Activated T-cell treated with anti-CD3 and anti-CD28 coated beads for 4 hours (primary cell): ENCODE measurements around the gene FAIM.
"Not testable (repeated sequence)": the region's sequence is repeated elsewhere in the genome, so short reads cannot be mapped to it uniquely, and the experiment has no call there.

Experiments
- DNase-seq: peaks from one replicate; pipeline ENCODE4 v3.0.0-alpha.2; 2020

Gene FAIM

GRCh38 chr3:138604106-138604595 is 4.4 kb upstream of the FAIM start:
- DNase-seq: not testable (repeated sequence)

- no peak for DNase-seq
Observed at GRCh38 chr3:138609898-138610266, 1.3 kb downstream of the FAIM start.

GRCh38 chr3:138615462-138615861 is 6.9 kb downstream of the FAIM start:
- no peak for DNase-seq

GRCh38 chr3:138620431-138620830 is 11.9 kb downstream of the FAIM start:
- no peak for DNase-seq

- no peak for DNase-seq
Observed at GRCh38 chr3:138624518-138624917, 15.9 kb downstream of the FAIM start.

GRCh38 chr3:138625707-138626365 is 17.3 kb downstream of the FAIM start:
- DNase-seq: no peak

GRCh38 chr3:138629526-138629925 is 21.0 kb downstream of the FAIM start:
- DNase-seq: no peak

GRCh38 chr3:138638641-138639040 is 30.1 kb downstream of the FAIM start:
- no peak for DNase-seq

GRCh38 chr3:138640537-138640936 is 32.0 kb downstream of the FAIM start:
- no peak for DNase-seq

- no peak for DNase-seq
Observed at GRCh38 chr3:138642226-138642926, 33.8 kb downstream of the FAIM start.

GRCh38 chr3:138642927-138643253 is 34.3 kb downstream of the FAIM start:
- no peak for DNase-seq

- no peak for DNase-seq
Observed at GRCh38 chr3:138646008-138646407, 37.4 kb downstream of the FAIM start.

- DNase-seq: no peak
Observed at GRCh38 chr3:138646513-138646912, 37.9 kb downstream of the FAIM start.

- no peak for DNase-seq
Observed at GRCh38 chr3:138649134-138649533, 40.6 kb downstream of the FAIM start.

GRCh38 chr3:138653567-138653966 is 45.0 kb downstream of the FAIM start:
- DNase-seq: no peak

GRCh38 chr3:138657508-138657907 is 48.9 kb downstream of the FAIM start:
- DNase-seq: no peak

- no peak for DNase-seq
Observed at GRCh38 chr3:138668107-138668506, 59.5 kb downstream of the FAIM start.

- DNase-seq: no peak
Observed at GRCh38 chr3:138670407-138670806, 61.8 kb downstream of the FAIM start.

- no peak for DNase-seq
Observed at GRCh38 chr3:138673641-138674530, 65.3 kb downstream of the FAIM start.

GRCh38 chr3:138675393-138675792 is 66.8 kb downstream of the FAIM start:
- DNase-seq: no peak

GRCh38 chr3:138678086-138678485 is 69.5 kb downstream of the FAIM start:
- no peak for DNase-seq

GRCh38 chr3:138678874-138679392 is 70.4 kb downstream of the FAIM start:
- DNase-seq: no peak

GRCh38 chr3:138680974-138681373 is 72.4 kb downstream of the FAIM start:
- DNase-seq: not testable (repeated sequence)
